Measurements from ENCODE around the gene MAD1L1.

MAD1L1 gene

GRCh38 chr7:2011266-2012043, 221.3 kb downstream of the MAD1L1 start:
- no peak for DNase-seq (ENCODE audit: low read depth, low spot score)
- in situ Hi-C loops (cut with HindIII; ENCODE audit: low sequenced_read_pairs): no loop called here
- no peak overlapping the region for H3K4me3 ChIP-seq (ENCODE audit: low read depth, low read length)
- TF ChIP-seq CTCF (IDR thresholded peaks at IDR 0.05; ENCODE audit: low read depth, low read length): no peak

GRCh38 chr7:2010551-2011265, 222.0 kb downstream of the MAD1L1 start:
- no peak overlapping the region for H3K4me3 ChIP-seq (ENCODE audit: low read depth, low read length)
- DNase-seq (ENCODE audit: low read depth, low spot score): no peak
- in situ Hi-C loops (cut with HindIII; ENCODE audit: low sequenced_read_pairs): no loop called here
- TF ChIP-seq CTCF (IDR thresholded peaks at IDR 0.05; ENCODE audit: low read depth, low read length): no peak

GRCh38 chr7:2010101-2010500, 222.6 kb downstream of the MAD1L1 start:
- in situ Hi-C loops (cut with HindIII; ENCODE audit: low sequenced_read_pairs): no loop called here
- TF ChIP-seq CTCF (IDR thresholded peaks at IDR 0.05; ENCODE audit: low read depth, low read length): no peak
- no peak overlapping the region for H3K4me3 ChIP-seq (ENCODE audit: low read depth, low read length)
- DNase-seq (ENCODE audit: low read depth, low spot score): no peak

GRCh38 chr7:2009541-2010001, 223.2 kb downstream of the MAD1L1 start:
- no peak for DNase-seq (ENCODE audit: low read depth, low spot score)
- in situ Hi-C loops (cut with HindIII; ENCODE audit: low sequenced_read_pairs): no loop called here
- no peak for TF ChIP-seq CTCF (IDR thresholded peaks at IDR 0.05; ENCODE audit: low read depth, low read length)
- H3K4me3 ChIP-seq (ENCODE audit: low read depth, low read length): no peak overlapping the region

- DNase-seq (ENCODE audit: low read depth, low spot score): no peak
- H3K4me3 ChIP-seq (ENCODE audit: low read depth, low read length): no peak overlapping the region
- in situ Hi-C loops (cut with HindIII; ENCODE audit: low sequenced_read_pairs): no loop called here
- no peak for TF ChIP-seq CTCF (IDR thresholded peaks at IDR 0.05; ENCODE audit: low read depth, low read length)
Observed at GRCh38 chr7:2008936-2009540, 223.7 kb downstream of the MAD1L1 start.

GRCh38 chr7:2008101-2008935, 224.4 kb downstream of the MAD1L1 start:
- in situ Hi-C loops (cut with HindIII; ENCODE audit: low sequenced_read_pairs): no loop called here

More at GRCh38 chr7:2008101-2008935, 224.4 kb downstream of the MAD1L1 start:
- no peak for TF ChIP-seq CTCF (IDR thresholded peaks at IDR 0.05; ENCODE audit: low read depth, low read length)
- H3K4me3 ChIP-seq (ENCODE audit: low read depth, low read length): no peak overlapping the region
- DNase-seq (ENCODE audit: low read depth, low spot score): no peak
